ENCODE measurements around the gene SUSD3.

The SUSD3 gene

DNA sequence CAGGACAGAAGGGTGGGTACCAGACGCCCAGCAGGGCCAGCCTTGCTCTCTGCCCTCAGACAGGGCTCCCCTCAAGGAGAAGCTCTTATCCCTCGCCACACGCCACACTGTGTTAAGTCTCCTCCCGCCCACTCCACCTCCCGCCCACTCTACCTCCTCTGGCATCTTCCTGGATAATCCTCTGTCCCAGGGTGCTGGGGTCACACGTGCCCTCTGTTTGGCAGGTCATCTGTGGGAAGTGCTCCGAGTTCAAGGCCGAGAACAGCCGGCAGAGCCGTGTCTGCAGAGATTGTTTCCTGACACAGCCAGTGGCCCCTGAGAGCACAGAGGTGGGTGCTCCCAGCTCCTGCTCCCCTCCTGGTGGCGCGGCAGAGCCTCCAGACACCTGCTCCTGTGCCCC is 26.0 kb upstream of the SUSD3 start:
- H3K4me3 ChIP-seq (ENCODE audit: low read depth, low read length) = no peak overlapping the region
- no peak for DNase-seq (ENCODE audit: low read depth)
- TF ChIP-seq, protein P1, sequence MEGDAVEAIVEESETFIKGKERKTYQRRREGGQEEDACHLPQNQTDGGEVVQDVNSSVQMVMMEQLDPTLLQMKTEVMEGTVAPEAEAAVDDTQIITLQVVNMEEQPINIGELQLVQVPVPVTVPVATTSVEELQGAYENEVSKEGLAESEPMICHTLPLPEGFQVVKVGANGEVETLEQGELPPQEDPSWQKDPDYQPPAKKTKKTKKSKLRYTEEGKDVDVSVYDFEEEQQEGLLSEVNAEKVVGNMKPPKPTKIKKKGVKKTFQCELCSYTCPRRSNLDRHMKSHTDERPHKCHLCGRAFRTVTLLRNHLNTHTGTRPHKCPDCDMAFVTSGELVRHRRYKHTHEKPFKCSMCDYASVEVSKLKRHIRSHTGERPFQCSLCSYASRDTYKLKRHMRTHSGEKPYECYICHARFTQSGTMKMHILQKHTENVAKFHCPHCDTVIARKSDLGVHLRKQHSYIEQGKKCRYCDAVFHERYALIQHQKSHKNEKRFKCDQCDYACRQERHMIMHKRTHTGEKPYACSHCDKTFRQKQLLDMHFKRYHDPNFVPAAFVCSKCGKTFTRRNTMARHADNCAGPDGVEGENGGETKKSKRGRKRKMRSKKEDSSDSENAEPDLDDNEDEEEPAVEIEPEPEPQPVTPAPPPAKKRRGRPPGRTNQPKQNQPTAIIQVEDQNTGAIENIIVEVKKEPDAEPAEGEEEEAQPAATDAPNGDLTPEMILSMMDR (IDR thresholded peaks at IDR 0.05; ENCODE audit: low read depth, low read length) = no peak
- no peak for TF ChIP-seq POLR2A (IDR thresholded peaks at IDR 0.05; ENCODE audit: extremely low read depth, insufficient read length)
- no peak for TF ChIP-seq MYC (IDR thresholded peaks at IDR 0.05; ENCODE audit: low read depth, low read length)

GRCh38 chr9:93033531-93033930 is 25.0 kb upstream of the SUSD3 start:
- no peak overlapping the region for H3K4me3 ChIP-seq (ENCODE audit: low read depth, low read length)
- peak; percentile 49 for DNase-seq (ENCODE audit: low read depth)
- TF ChIP-seq MYC (IDR thresholded peaks at IDR 0.05; ENCODE audit: low read depth, low read length) (no peak), POLR2A (IDR thresholded peaks at IDR 0.05; ENCODE audit: extremely low read depth, insufficient read length) (no peak)
- TF ChIP-seq, protein P2, sequence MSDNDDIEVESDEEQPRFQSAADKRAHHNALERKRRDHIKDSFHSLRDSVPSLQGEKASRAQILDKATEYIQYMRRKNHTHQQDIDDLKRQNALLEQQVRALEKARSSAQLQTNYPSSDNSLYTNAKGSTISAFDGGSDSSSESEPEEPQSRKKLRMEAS (IDR thresholded peaks at IDR 0.05; ENCODE audit: low read depth, low read length) = no peak
- TF ChIP-seq, protein P1 (IDR thresholded peaks at IDR 0.05; ENCODE audit: low read depth, low read length) = no peak

GRCh38 chr9:93035106-93035660 is 23.3 kb upstream of the SUSD3 start:
- no peak for TF ChIP-seq POLR2A (IDR thresholded peaks at IDR 0.05; ENCODE audit: extremely low read depth, insufficient read length)
- no peak for TF ChIP-seq MYC (IDR thresholded peaks at IDR 0.05; ENCODE audit: low read depth, low read length)
- TF ChIP-seq, protein P1 (IDR thresholded peaks at IDR 0.05; ENCODE audit: low read depth, low read length) = no peak
- H3K4me3 ChIP-seq (ENCODE audit: low read depth, low read length) = no peak overlapping the region
- no peak for DNase-seq (ENCODE audit: low read depth)

- no peak overlapping the region for H3K4me3 ChIP-seq (ENCODE audit: low read depth, low read length)
- no peak for DNase-seq (ENCODE audit: low read depth)
- TF ChIP-seq, protein P1 (IDR thresholded peaks at IDR 0.05; ENCODE audit: low read depth, low read length) = peak; percentile 4
- TF ChIP-seq, protein P2 (IDR thresholded peaks at IDR 0.05; ENCODE audit: low read depth, low read length) = no peak
Observed at GRCh38 chr9:93035821-93036351, 22.6 kb upstream of the SUSD3 start.

GRCh38 chr9:93036887-93037475 is 21.5 kb upstream of the SUSD3 start:
- TF ChIP-seq, protein P2 (IDR thresholded peaks at IDR 0.05; ENCODE audit: low read depth, low read length) = no peak
- TF ChIP-seq, protein P1 (IDR thresholded peaks at IDR 0.05; ENCODE audit: low read depth, low read length) = no peak
- peak; percentile 49 for DNase-seq (ENCODE audit: low read depth)
- no peak overlapping the region for H3K4me3 ChIP-seq (ENCODE audit: low read depth, low read length)

GRCh38 chr9:93037476-93037971 is 21.0 kb upstream of the SUSD3 start:
- TF ChIP-seq MYC (IDR thresholded peaks at IDR 0.05; ENCODE audit: low read depth, low read length) = peak; percentile 53
- TF ChIP-seq, protein P1 (IDR thresholded peaks at IDR 0.05; ENCODE audit: low read depth, low read length) = no peak
- TF ChIP-seq, protein P2 (IDR thresholded peaks at IDR 0.05; ENCODE audit: low read depth, low read length) = peak; percentile 58
- peak; percentile 89 for DNase-seq (ENCODE audit: low read depth)
- no peak overlapping the region for H3K4me3 ChIP-seq (ENCODE audit: low read depth, low read length)

Data from NB4 (cell line).